CD4-positive, alpha-beta memory T cell (primary cell): Measurements from ENCODE around the gene GNG3. TPM values are rescaled to one million over a fixed set of nuclear protein-coding genes. Genes with fewer than 3 reads are reported as not detected.
A peak's percentile ranks its signal among the peaks of the same experiment; 100 is the strongest.
"Not testable (repeated sequence)": the region's sequence is repeated elsewhere in the genome, so short reads cannot be mapped to it uniquely, and the experiment has no call there.

Experiments
- CTCF ChIA-PET: fragments of 350-600 bp; sonication (Branson Sonifier 250); formaldehyde crosslinking; loops from one replicate; lab custom pipeline; 2021; ENCODE audit warnings: inconsistent platforms; ENCODE audit not compliant: partially characterized antibody; lab: Charles Lee
- POLR2A ChIA-PET: fragments of 350-600 bp; sonication (Branson Sonifier 250); formaldehyde crosslinking; loops from one replicate; lab custom pipeline; 2021; ENCODE audit not compliant: partially characterized antibody; lab: Charles Lee
- DNase-seq, 5 donors: peaks; one replicate each; pipeline versions ENCODE4 v3.0.0 to v3.0.0-alpha.2; 2020 to 2022; ENCODE audit warnings: mixed read lengths in 1 of 5
- H3K27ac ChIP-seq: one replicate; pipeline ENCODE4 v1.7.0; 2013; ENCODE audit warnings: low read depth, low read length
- H3K27me3 ChIP-seq: 2 replicates; pipeline ENCODE4 v1.7.0; 2013; ENCODE audit warnings: mild to moderate bottlenecking, low read length, moderate library complexity; ENCODE audit not compliant: insufficient read depth
- H3K36me3 ChIP-seq: 2 replicates; pipeline ENCODE4 v1.7.0; 2013; ENCODE audit warnings: mild to moderate bottlenecking, low read length, moderate library complexity; ENCODE audit not compliant: insufficient read depth
- H3K4me1 ChIP-seq: 2 replicates; pipeline ENCODE4 v1.7.0; 2013; ENCODE audit warnings: mild to moderate bottlenecking, low read length, moderate library complexity; ENCODE audit not compliant: insufficient read depth
- H3K4me3 ChIP-seq, 2 donors: one replicate each; pipeline ENCODE4 v1.7.0; 2013; ENCODE audit warnings: low read length in 2 of 2, mild to moderate bottlenecking in 1 of 2
- H3K9me3 ChIP-seq, 2 donors: one replicate each; pipeline ENCODE4 v1.7.0; 2013; ENCODE audit warnings: low read length in 2 of 2, control low read depth in 1 of 2; ENCODE audit not compliant: control insufficient read depth in 1 of 2
- H3K27ac Mint-ChIP-seq, 7 donors: one replicate each; pipeline ENCODE4 v1.8.0; 2020 to 2021; ENCODE audit warnings: mixed read lengths in 7 of 7, mild to moderate bottlenecking in 6 of 7, inconsistent platforms in 3 of 7, moderate library complexity in 3 of 7
- H3K27me3 Mint-ChIP-seq, 2 donors: one replicate each; pipeline ENCODE4 v1.8.0; 2020 to 2021; ENCODE audit warnings: mixed read lengths in 2 of 2
- H3K36me3 Mint-ChIP-seq, 2 donors: one replicate each; pipeline ENCODE4 v1.8.0; 2020 to 2021; ENCODE audit warnings: mixed read lengths in 2 of 2, inconsistent platforms in 1 of 2, mild to moderate bottlenecking in 1 of 2
- H3K4me1 Mint-ChIP-seq, 4 donors: one replicate each; pipeline ENCODE4 v1.8.0; 2020 to 2021; ENCODE audit warnings: mixed read lengths in 4 of 4, mild to moderate bottlenecking in 1 of 4
- H3K4me3 Mint-ChIP-seq, 8 donors: one replicate each; pipeline ENCODE4 v1.8.0; 2020 to 2021; ENCODE audit warnings: mixed read lengths in 8 of 8, mild to moderate bottlenecking in 7 of 8, moderate library complexity in 6 of 8, inconsistent platforms in 3 of 8
- H3K9me3 Mint-ChIP-seq, 8 donors: one replicate each; pipeline ENCODE4 v1.8.0; 2020 to 2021; ENCODE audit warnings: mixed read lengths in 8 of 8, mild to moderate bottlenecking in 5 of 8, inconsistent platforms in 3 of 8, moderate library complexity in 1 of 8
- intact Hi-C: fragments of 100-400 bp; cut with micrococcal nuclease; formaldehyde crosslinking; loops from one replicate; pipeline ENCODE4 v1.15.1; 2023
- polyA plus RNA-seq, 2 donors: library from polyadenylated mRNA; unstranded; fragments of 300-500 nt; fragmentation: Illumina TruSeq; gene quantifications; one replicate each; pipeline ENCODE4 v1.2.3, GENCODE V29; 2021
- total RNA-seq, 2 experiments: library from RNA; stranded (reverse); gene quantifications; one replicate each; pipeline ENCODE4 v1.2.3, GENCODE V29; 2021

The GNG3 gene
- total and polyA plus RNA-seq, 4 experiments from 2014 or later = not detected

GRCh38 chr11:62702246-62702645 is 5.2 kb upstream of the GNG3 start:
- Mint-ChIP-seq H3K4me3 (no peak overlapping the region), H3K36me3 (peaks cover 5 to 6% of the 10 kb centered on the region in 2 donors), H3K27me3 (no peaks in the 10 kb centered on the region), H3K27ac (peak overlapping the region in 1 of 7 donors; percentile 75), H3K4me1 (peaks cover 10 to 20% (median 15%) of the 10 kb centered on the region in 4 donors), H3K9me3 (no peaks in the 10 kb centered on the region)
- no peak overlapping the region for H3K4me3 ChIP-seq
- ChIA-PET POLR2A (interaction anchor here (1.6 to 1.9 kb wide), 2 partner anchors 31 to 37 kb away, joined by 4 to 8 read pairs; partner anchors contain the start of genes C11orf98, CSKMT, LBHD1 and UQCC3), CTCF (interaction anchor here (0.7 to 1.5 kb wide), 6 partner anchors 21 to 308 kb away, joined by 3 to 6 read pairs (median 3); partner anchors contain the start of genes SLC3A2 and TUT1)
- H3K4me1 ChIP-seq = peaks cover 19% of the 10 kb centered on the region
- intact Hi-C loops = no loop called here
- no peaks in the 10 kb centered on the region for H3K36me3 ChIP-seq
- H3K9me3 ChIP-seq = no peaks in the 10 kb centered on the region
- DNase-seq = no peak
- H3K27me3 ChIP-seq = no peaks in the 10 kb centered on the region
- H3K27ac ChIP-seq = no peak overlapping the region

DNA sequence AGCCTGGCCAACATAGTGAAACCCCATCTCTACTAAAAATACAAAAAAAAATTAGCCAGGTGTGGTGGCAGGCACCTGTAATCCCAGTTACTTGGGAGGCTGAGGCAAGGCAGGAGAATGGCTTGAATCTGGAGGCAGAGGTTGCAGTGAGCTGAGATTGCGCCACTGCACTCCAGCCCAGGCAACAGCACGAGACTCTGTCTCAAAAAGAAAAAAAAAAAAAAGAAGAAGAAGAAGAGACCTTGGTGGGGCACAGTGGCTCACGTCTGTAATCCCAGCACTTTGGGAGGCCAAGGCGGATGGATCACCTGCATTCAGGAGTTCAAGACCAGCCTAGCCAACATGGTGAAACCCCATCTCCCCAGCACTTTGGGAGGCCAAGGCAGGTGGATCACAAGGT is 3.6 kb upstream of the GNG3 start:
- Mint-ChIP-seq H3K27ac (peak overlapping the region in 1 of 7 donors; percentile 31), H3K4me1 (peaks cover 14 to 34% (median 25%) of the 10 kb centered on the region in 4 donors)
- POLR2A ChIA-PET, H3K27me3 ChIP-seq, H3K4me3 Mint-ChIP-seq, intact Hi-C loops, H3K4me3 ChIP-seq, H3K36me3 ChIP-seq, H3K9me3 ChIP-seq, H3K27ac ChIP-seq, H3K36me3 Mint-ChIP-seq, H3K9me3 Mint-ChIP-seq, DNase-seq, H3K27me3 Mint-ChIP-seq: not testable (repeated sequence)
- peaks cover 36% of the 10 kb centered on the region for H3K4me1 ChIP-seq
- CTCF ChIA-PET = interaction anchor here (1.2 to 1.5 kb wide), 3 partner anchors 10 to 161 kb away, joined by 3 to 12 read pairs (median 3); partner anchors contain the start of genes C11orf98 and CSKMT

DNA sequence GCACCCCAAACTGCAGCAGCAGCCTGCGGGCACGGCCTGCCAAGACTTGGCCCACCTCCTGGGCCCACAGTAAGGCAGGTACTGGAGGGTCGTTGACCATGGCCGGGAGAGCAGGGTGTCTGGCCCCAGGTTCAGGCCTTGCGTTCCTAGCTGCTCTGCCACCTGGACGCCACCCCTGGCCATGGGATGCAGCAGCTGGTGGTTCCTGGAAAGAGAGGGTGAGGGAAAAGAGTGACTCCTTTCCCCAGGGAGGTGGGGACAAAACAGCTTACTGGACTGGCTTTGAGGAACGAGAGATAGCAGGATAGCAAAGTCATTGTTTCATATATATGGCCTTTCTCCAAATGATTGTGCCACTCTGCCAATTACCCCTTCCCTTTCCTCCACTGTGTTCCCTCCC is 2.1 kb upstream of the GNG3 start:
- peaks cover 21 to 48% (median 36%) of the 10 kb centered on the region in 4 donors for H3K4me1 Mint-ChIP-seq
- CTCF ChIA-PET = interaction anchor here (0.9 to 1.9 kb wide), 6 partner anchors 9 to 111 kb away, joined by 3 to 11 read pairs (median 4); no protein-coding TSS in a partner anchor
- no peak for DNase-seq

DNA sequence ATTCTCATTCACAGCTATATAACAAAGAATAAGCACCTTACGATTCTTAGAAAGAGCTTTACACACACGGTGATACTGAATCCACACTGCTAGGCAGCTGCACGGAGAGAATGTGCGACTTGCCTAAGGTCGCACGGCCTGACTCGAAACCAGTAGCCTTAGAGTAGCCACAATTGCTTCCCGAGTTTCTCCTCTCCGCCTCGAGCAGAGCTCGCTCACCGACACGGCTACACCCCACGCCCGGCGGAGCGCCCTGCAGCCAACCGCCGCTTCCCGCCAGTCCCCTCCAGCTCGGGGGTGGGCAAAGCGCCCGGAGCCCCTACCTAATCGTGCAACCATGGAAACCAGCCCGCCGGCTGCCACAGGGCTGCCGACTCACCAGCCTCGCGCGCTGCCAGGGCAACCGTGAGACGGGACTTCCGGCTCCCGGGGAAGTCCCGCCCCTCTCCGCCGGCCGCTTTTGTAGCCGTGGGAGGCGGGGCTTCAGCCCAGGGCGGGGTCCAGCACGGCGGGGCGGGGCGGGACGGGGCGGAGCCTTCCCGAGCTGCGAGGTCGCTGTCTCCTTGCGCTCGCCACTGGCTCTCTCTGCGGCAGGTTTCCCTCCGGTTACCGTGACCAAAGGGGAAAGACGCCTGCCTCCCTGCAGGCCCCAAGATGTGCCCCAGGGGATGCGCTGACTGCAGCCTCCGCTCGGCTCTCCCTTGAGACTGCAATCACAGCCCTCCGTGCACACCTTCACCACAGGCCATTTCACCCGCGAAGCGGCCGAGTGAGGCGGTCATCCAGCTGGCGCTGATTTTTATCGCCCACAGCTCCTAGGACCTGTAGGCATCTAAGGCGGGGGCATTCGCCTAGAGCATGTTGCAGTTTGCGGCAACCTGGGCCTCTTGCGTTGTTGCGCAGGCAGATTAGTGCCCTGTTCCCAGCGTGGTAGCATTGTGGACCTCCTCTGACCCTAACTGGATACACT is 1.3 kb upstream of the GNG3 start:
- Mint-ChIP-seq H3K36me3 (peaks cover 4 to 21% of the 10 kb centered on the region in 2 donors), H3K4me3 (peak overlapping the region; percentile 86 to 95 (median 89)), H3K27ac (peak overlapping the region; percentile 91 to 98 (median 94)), H3K27me3 (no peaks in the 10 kb centered on the region), H3K9me3 (no peaks in the 10 kb centered on the region), H3K4me1 (peaks cover 21 to 51% (median 36%) of the 10 kb centered on the region in 4 donors)
- Histone ChIP-seq H3K4me3 (peak overlapping the region; percentile 69 to 86), H3K27ac (peak overlapping the region; percentile 78), H3K27me3 (no peaks in the 10 kb centered on the region), H3K9me3 (no peaks in the 10 kb centered on the region), H3K36me3 (no peaks in the 10 kb centered on the region), H3K4me1 (peaks cover 50% of the 10 kb centered on the region)
- DNase-seq = peak; percentile 90 to 95 (median 91)
- intact Hi-C loops = no loop called here
- ChIA-PET CTCF (interaction anchor here (0.9 to 1.9 kb wide), 8 partner anchors 10 to 112 kb away, joined by 3 to 11 read pairs (median 4); no protein-coding TSS in a partner anchor), POLR2A (interaction anchor here (0.6 to 14.3 kb wide), 33 partner anchors 10 to 1565 kb away, joined by 3 to 283 read pairs (median 6); partner anchors contain the start of genes AHNAK, B3GAT3, C11orf98 and CSKMT)

More for the DNA sequence above, 2.1 kb upstream of the GNG3 start:
- H3K4me3 ChIP-seq = peak overlapping the region; percentile 69 to 86
- peak overlapping the region; percentile 91 to 96 (median 94) for H3K27ac Mint-ChIP-seq
- no peaks in the 10 kb centered on the region for H3K27me3 Mint-ChIP-seq
- H3K9me3 ChIP-seq = no peaks in the 10 kb centered on the region
- POLR2A ChIA-PET = interaction anchor here (0.6 to 14.3 kb wide), 26 partner anchors 9 to 1566 kb away, joined by 3 to 283 read pairs (median 8); partner anchors contain the start of genes C11orf98, CSKMT, EEF1G and EML3
- H3K36me3 ChIP-seq = no peaks in the 10 kb centered on the region
- H3K27me3 ChIP-seq = no peaks in the 10 kb centered on the region
- H3K4me1 ChIP-seq = peaks cover 46% of the 10 kb centered on the region
- peaks cover 6 to 20% of the 10 kb centered on the region in 2 donors for H3K36me3 Mint-ChIP-seq
- peak overlapping the region; percentile 86 to 95 (median 89) for H3K4me3 Mint-ChIP-seq
- intact Hi-C loops = no loop called here
- H3K27ac ChIP-seq = peak overlapping the region; percentile 78
- no peaks in the 10 kb centered on the region for H3K9me3 Mint-ChIP-seq

- Mint-ChIP-seq H3K4me1 (peaks cover 21 to 51% (median 36%) of the 10 kb centered on the region in 4 donors), H3K36me3 (peaks cover 3 to 24% of the 10 kb centered on the region in 2 donors)
- CTCF ChIA-PET = interaction anchor here (1.0 to 1.9 kb wide), 5 partner anchors 11 to 80 kb away, joined by 3 to 11 read pairs (median 5); no protein-coding TSS in a partner anchor
Measured at GRCh38 chr11:62706850-62707247, 627 bp upstream of the GNG3 start.

DNA sequence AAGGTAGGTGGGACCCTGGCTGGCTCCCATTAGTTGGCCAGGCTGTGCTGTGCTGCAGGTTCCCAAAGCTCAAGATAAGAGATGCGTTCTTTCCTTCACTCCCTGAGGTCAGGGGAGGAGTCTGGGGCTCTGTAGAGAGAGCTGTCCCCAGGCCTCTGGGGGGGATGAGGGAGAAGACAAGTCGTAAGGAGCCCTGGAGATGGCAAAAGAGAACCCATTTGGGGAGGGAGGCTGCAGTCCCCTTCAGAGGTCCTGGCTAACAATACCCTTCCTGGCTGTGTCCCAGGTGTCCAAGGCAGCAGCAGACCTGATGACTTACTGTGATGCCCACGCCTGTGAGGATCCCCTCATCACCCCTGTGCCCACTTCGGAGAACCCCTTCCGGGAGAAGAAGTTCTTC is 916 bp downstream of the GNG3 start:
- Histone ChIP-seq H3K4me1 (peaks cover 63% of the 10 kb centered on the region), H3K9me3 (no peaks in the 10 kb centered on the region), H3K36me3 (peaks cover 10% of the 10 kb centered on the region), H3K27me3 (no peaks in the 10 kb centered on the region), H3K27ac (peak overlapping the region; percentile 97), H3K4me3 (peak overlapping the region; percentile 70 to 77)
- DNase-seq = no peak
- H3K27me3 Mint-ChIP-seq = no peaks in the 10 kb centered on the region
- H3K36me3 Mint-ChIP-seq = peaks cover 5 to 37% of the 10 kb centered on the region in 2 donors
- POLR2A ChIA-PET = interaction anchor here (0.9 to 14.3 kb wide), 33 partner anchors 7 to 173 kb away, joined by 3 to 283 read pairs (median 11); partner anchors contain the start of genes B3GAT3, C11orf98, CSKMT and EML3
- peak overlapping the region; percentile 93 to 99 (median 99) for H3K27ac Mint-ChIP-seq
- peak overlapping the region; percentile 90 to 98 (median 94) for H3K4me3 Mint-ChIP-seq
- no peaks in the 10 kb centered on the region for H3K9me3 Mint-ChIP-seq
- CTCF ChIA-PET = interaction anchor here (0.9 to 1.7 kb wide), 3 partner anchors 19 to 284 kb away, joined by 3 to 4 read pairs (median 4); partner anchors contain the start of genes C11orf98, CSKMT and HNRNPUL2
- intact Hi-C loops = loop anchor here (2.0 kb wide), 2 partner anchors 124 to 132 kb away; partner anchors contain the start of genes STX5 and TEX54
- peaks cover 30 to 64% (median 49%) of the 10 kb centered on the region in 4 donors for H3K4me1 Mint-ChIP-seq

More at GRCh38 chr11:62706850-62707247, 627 bp upstream of the GNG3 start:
- Histone ChIP-seq H3K4me1 (peaks cover 50% of the 10 kb centered on the region), H3K9me3 (no peaks in the 10 kb centered on the region), H3K36me3 (peaks cover 5% of the 10 kb centered on the region), H3K4me3 (peak overlapping the region; percentile 49 to 86), H3K27ac (peak overlapping the region; percentile 78), H3K27me3 (no peaks in the 10 kb centered on the region)
- H3K27me3 Mint-ChIP-seq = no peaks in the 10 kb centered on the region
- intact Hi-C loops = no loop called here
- peak overlapping the region; percentile 77 to 98 (median 84) for H3K27ac Mint-ChIP-seq
- peak overlapping the region; percentile 69 to 95 (median 87) for H3K4me3 Mint-ChIP-seq
- POLR2A ChIA-PET = interaction anchor here (0.7 to 14.3 kb wide), 29 partner anchors 10 to 1564 kb away, joined by 3 to 283 read pairs (median 6); partner anchors contain the start of genes AHNAK, B3GAT3, C11orf98 and CSKMT
- no peak for DNase-seq
- no peaks in the 10 kb centered on the region for H3K9me3 Mint-ChIP-seq
